K562 treated with DMSO at 1 percent for 48 hours (cell line): ENCODE data around the gene HIKESHI. TPM values are rescaled to one million over a fixed set of nuclear protein-coding genes. Genes with fewer than 3 reads are reported as not detected.

Source experiments
- total RNA-seq: library from RNA; unstranded; fragments of 300-600 nt; gene quantifications from 2 replicates; pipeline ENCODE4 v1.2.3, GENCODE V29; 2022; ENCODE audit warnings: low replicate concordance; ENCODE audit errors: extremely low read depth

Gene HIKESHI, protein sequence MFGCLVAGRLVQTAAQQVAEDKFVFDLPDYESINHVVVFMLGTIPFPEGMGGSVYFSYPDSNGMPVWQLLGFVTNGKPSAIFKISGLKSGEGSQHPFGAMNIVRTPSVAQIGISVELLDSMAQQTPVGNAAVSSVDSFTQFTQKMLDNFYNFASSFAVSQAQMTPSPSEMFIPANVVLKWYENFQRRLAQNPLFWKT
- not detected in 2 replicates for total RNA-seq

DNA sequence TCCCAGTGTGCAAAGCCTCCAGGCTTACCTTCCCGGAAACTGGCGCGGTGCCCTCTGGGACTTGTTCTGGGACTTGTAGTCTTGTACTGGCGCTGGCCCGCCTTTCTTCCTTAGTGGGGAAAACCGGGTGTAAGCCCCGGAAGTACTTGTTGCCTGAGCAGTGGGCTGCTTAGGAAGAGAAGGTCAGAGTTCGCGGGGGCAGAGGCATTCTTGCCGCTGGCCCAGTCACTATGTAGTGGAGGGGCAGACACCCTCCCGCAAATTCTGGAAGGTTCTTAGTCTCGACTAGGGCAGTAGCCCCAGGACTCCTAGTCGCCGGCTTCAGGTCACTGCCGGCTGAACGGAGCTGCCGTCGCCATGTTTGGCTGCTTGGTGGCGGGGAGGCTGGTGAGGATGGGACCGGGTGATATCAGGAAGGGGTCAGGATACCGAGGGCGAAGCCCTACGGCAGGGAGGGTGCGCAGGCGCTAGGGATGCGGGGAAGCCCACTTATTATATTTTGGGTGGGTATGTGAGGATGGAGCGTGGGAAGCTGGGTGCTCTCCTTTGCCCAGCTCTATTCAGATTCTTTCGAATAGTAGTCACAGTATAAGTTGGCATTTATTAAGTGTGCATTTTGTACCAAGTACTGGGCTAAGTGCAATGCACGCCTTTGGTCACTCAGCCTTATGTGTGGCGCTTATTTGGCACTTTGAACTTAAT lies at the start of gene HIKESHI:
TSS of gene HIKESHI (plus strand) at position 149 of the 702 bp plus-strand sequence. CDS start at position 358, 209 bp downstream.

DNA sequence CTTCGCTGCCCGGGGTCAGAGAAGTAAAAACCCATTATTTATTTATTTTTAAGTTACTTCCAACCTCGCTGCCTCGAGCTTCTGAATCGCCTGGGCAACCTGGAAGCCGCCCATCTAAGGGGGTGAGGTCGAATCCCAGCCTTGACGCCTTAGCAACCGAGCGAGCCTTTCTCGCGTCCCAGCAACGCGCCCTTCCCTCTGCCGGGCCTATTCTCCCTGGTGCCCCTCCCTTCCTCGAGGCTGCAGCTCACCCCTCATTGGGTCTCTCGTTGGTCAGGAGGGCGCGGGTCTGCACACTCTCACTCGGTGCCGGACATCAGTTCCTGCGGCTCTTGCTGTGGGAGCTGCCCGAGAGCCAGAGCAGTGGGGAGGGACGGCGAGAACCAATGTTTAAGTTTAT lies 72.5 kb downstream of the HIKESHI start, which contains the start of gene CCDC81:
TSS of gene CCDC81 (plus strand) at position 302 of the 400 bp plus-strand sequence. CDS start 277 bp downstream, outside the sequence.

Other genes starting within 250 kb of the HIKESHI start
- gene PICALM, start 233.2 kb upstream of the HIKESHI start, total RNA-seq = not detected in 2 replicates
- not detected in 2 replicates for gene EED, start 57.5 kb upstream of the HIKESHI start, total RNA-seq
- not detected in 2 replicates for gene CCDC81, start 72.6 kb downstream of the HIKESHI start, total RNA-seq